Osteocyte (in vitro differentiated cells): ENCODE measurements around the gene SPSB4. TPM values are rescaled to one million over a fixed set of nuclear protein-coding genes. Genes with fewer than 3 reads are reported as not detected.

Experiments used
- DNase-seq: peaks from one replicate; pipeline ENCODE4 v3.0.0; 2021; ENCODE audit warnings: mixed read lengths; ENCODE audit not compliant: unreplicated experiment; ENCODE audit errors: extremely low spot score
- H3K27ac Mint-ChIP-seq: one replicate; pipeline ENCODE4 v1.8.0; 2021; ENCODE audit warnings: mild to moderate bottlenecking, mixed read lengths; ENCODE audit not compliant: unreplicated experiment
- H3K27me3 Mint-ChIP-seq: one replicate; pipeline ENCODE4 v1.8.0; 2021; ENCODE audit warnings: mixed read lengths; ENCODE audit not compliant: unreplicated experiment
- H3K36me3 Mint-ChIP-seq: one replicate; pipeline ENCODE4 v1.8.0; 2021; ENCODE audit warnings: mixed read lengths; ENCODE audit not compliant: unreplicated experiment
- H3K4me1 Mint-ChIP-seq: one replicate; pipeline ENCODE4 v1.8.0; 2021; ENCODE audit warnings: mixed read lengths; ENCODE audit not compliant: unreplicated experiment
- H3K4me3 Mint-ChIP-seq: one replicate; pipeline ENCODE4 v1.8.0; 2021; ENCODE audit warnings: mild to moderate bottlenecking, moderate library complexity, mixed read lengths; ENCODE audit not compliant: unreplicated experiment
- H3K9me3 Mint-ChIP-seq: one replicate; pipeline ENCODE4 v1.8.0; 2021; ENCODE audit warnings: mixed read lengths; ENCODE audit not compliant: unreplicated experiment
- total RNA-seq: library from RNA; stranded (reverse); gene quantifications from 2 replicates; pipeline ENCODE4 v1.2.1, GENCODE V29; 2021
- TF ChIP-seq, protein P1 (sequence below): fragments of 200-600 bp; sonication (generic); IDR thresholded peaks from 2 replicates; pipeline ENCODE4 v1.5.0; 2021; ENCODE audit warnings: antibody characterized with exemption, mild to moderate bottlenecking, moderate library complexity

The SPSB4 gene
- total RNA-seq, 1 donor from 2014 or later = 3.3 TPM

DNA sequence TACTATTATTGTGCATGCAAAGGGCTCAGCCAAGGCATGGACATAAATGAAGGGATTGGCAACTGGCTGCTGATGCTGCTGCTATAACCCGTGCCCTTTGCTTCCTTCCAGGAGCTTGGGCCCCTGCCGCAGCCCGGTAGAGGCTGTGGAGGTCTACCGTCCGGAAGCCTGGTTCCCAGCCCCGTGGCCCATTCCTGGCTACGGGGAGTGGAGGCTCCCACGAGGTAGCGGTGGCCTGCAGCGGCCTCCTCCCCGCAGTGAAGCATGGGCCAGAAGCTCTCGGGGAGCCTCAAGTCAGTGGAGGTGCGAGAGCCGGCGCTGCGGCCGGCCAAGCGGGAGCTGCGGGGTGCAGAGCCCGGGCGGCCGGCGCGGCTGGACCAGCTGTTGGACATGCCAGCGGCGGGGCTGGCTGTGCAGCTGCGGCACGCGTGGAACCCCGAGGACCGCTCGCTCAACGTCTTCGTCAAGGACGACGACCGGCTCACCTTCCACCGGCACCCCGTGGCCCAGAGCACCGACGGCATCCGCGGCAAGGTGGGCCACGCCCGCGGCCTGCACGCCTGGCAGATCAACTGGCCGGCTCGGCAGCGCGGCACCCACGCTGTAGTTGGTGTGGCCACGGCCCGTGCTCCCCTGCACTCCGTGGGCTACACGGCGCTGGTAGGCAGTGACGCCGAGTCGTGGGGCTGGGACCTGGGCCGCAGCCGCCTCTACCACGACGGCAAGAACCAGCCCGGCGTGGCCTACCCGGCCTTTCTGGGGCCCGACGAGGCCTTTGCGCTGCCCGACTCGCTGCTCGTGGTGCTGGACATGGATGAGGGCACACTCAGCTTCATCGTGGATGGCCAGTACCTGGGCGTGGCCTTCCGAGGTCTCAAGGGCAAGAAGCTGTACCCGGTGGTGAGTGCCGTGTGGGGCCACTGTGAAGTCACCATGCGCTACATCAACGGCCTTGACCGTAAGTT lies 15.0 kb downstream of the SPSB4 start:
- peak; percentile 82 for DNase-seq
- TF ChIP-seq, protein P1, sequence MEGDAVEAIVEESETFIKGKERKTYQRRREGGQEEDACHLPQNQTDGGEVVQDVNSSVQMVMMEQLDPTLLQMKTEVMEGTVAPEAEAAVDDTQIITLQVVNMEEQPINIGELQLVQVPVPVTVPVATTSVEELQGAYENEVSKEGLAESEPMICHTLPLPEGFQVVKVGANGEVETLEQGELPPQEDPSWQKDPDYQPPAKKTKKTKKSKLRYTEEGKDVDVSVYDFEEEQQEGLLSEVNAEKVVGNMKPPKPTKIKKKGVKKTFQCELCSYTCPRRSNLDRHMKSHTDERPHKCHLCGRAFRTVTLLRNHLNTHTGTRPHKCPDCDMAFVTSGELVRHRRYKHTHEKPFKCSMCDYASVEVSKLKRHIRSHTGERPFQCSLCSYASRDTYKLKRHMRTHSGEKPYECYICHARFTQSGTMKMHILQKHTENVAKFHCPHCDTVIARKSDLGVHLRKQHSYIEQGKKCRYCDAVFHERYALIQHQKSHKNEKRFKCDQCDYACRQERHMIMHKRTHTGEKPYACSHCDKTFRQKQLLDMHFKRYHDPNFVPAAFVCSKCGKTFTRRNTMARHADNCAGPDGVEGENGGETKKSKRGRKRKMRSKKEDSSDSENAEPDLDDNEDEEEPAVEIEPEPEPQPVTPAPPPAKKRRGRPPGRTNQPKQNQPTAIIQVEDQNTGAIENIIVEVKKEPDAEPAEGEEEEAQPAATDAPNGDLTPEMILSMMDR = no peak
- H3K9me3 Mint-ChIP-seq = no peaks in the 10 kb centered on the region
- H3K27ac Mint-ChIP-seq = no peak overlapping the region
- no peaks in the 10 kb centered on the region for H3K36me3 Mint-ChIP-seq
- no peak overlapping the region for H3K4me3 Mint-ChIP-seq
- peaks cover 12% of the 10 kb centered on the region for H3K4me1 Mint-ChIP-seq
- H3K27me3 Mint-ChIP-seq = no peaks in the 10 kb centered on the region

DNA sequence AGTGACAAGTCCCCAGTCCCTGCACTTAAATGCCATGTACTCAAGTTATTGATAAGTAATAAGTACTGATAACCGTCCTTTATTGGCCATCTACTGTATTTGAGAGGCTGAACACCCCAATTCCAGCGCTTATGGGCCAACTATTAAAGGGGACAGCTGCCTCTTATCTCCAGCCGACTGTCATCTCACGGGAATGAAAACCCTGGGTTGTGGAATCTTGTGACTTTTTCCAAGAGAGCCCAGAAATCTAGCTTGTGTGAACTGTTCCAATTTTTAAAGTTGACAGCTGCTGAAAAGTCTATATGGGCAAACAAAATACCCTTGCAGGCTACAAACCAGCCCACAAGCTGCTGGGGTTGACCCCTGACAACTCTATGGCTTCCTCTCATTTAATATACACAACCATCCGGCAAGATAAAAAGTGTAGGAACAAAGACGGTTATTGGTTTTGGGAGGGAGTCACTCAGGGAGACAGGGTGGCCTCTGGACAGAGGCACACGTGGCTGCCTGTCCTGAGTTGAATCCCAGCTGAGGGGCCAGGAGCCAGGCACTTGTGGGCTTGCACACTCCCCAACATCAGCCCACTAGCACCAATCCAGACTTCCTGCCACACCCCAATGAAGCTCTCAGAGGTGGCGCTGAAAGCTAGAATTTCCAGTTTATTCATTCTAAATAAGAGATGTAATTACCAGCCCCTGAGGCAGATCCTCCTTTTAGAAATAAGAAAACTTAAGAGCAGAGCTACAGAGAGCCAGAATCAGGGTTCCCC lies 16.2 kb downstream of the SPSB4 start:
- Mint-ChIP-seq H3K27me3 (no peaks in the 10 kb centered on the region), H3K27ac (no peak overlapping the region), H3K9me3 (no peaks in the 10 kb centered on the region), H3K36me3 (no peaks in the 10 kb centered on the region), H3K4me1 (peaks cover 19% of the 10 kb centered on the region), H3K4me3 (no peak overlapping the region)
- DNase-seq = no peak
- TF ChIP-seq, protein P1 = no peak

DNA sequence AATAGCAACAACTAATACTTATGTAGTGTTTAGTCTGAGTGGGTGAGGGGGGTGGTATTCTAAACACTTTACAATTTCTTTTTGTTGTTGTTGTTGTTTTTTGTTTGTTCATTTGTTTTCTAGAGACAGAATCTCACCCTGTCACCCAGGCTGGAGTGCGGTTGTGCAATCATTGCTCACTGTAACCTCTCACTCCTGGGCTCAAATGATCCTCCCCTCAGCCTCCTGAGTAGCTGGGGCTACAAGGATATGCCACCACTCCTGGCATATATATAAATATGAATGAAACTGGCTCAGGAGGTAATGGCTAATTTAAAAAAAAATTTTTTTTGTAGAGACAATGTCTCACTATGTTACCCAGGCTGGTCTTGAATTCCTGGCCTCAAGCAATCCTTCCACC lies 19.1 kb downstream of the SPSB4 start:
- Mint-ChIP-seq H3K27ac (no peak overlapping the region), H3K36me3 (no peaks in the 10 kb centered on the region), H3K27me3 (no peaks in the 10 kb centered on the region), H3K4me1 (peaks cover 14% of the 10 kb centered on the region), H3K9me3 (no peaks in the 10 kb centered on the region), H3K4me3 (no peak overlapping the region)
- no peak for DNase-seq
- TF ChIP-seq, protein P1 = no peak

DNA sequence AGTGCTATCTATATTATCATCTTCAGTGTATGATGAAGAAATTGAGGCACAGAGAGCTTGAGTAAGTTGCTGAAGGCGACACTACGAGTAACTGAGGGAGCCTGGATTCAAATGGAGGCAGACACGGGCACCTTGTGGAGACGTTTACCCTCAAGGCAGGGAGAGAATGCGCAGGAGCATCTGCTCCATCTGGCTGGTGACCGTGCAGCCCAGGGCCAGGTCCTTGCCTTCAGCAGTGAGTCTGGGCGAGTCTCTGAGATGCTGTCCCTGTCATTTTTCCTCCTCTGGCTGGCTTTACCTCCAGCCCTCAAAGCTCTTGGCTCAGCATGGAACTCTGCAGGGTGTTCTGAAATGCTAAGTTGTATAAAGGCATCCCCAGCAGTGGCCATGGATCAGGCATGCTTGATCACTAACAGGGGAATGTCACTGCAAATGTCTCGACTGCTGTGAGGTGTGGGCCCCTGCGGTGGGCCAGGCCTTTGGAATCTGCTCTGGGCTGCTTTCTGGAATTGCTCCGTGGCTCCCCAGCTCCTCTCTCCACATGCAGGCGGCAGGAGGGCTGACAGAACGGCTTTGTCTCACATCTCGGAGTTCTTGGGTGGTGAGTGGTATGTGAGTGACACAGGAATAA lies 19.7 kb downstream of the SPSB4 start:
- DNase-seq = no peak
- TF ChIP-seq, protein P1 = no peak
- Mint-ChIP-seq H3K27ac (peak overlapping the region; percentile 41), H3K4me1 (peaks cover 14% of the 10 kb centered on the region), H3K36me3 (no peaks in the 10 kb centered on the region), H3K4me3 (no peak overlapping the region), H3K27me3 (no peaks in the 10 kb centered on the region), H3K9me3 (no peaks in the 10 kb centered on the region)
